Endothelial cell of umbilical vein (primary cell): ENCODE measurements around the gene COQ4. TPM values are rescaled to one million over a fixed set of nuclear protein-coding genes. Genes with fewer than 3 reads are reported as not detected.

Experiments
- BruUV-seq: library from RNA; stranded (reverse); fragments of 400-500 nt; replicated peaks from 2 replicates; lab custom pipeline; 2021; lab: Mats Ljungman, UMichigan
- CTCF ChIA-PET: fragments of 300-600, 350-600 bp; sonication (Branson Sonifier 250); formaldehyde crosslinking; loops from one replicate; lab custom pipeline; 2021; ENCODE audit warnings: antibody characterized with exemption, inconsistent platforms; lab: Charles Lee
- POLR2A ChIA-PET: fragments of 300-600, 350-600 bp; sonication (Branson Sonifier 250); formaldehyde crosslinking; loops from one replicate; lab custom pipeline; 2021; ENCODE audit warnings: antibody characterized with exemption, inconsistent platforms; lab: Charles Lee
- DNase-seq: peaks from one replicate; pipeline ENCODE4 v3.0.0-alpha.2; 2011; ENCODE audit warnings: low read depth, low spot score
- FAIRE-seq: peaks from 2 replicates; lab custom pipeline; 2011; peaks lifted over from hg19 to GRCh38; lab: Jason Lieb, UNC
- H2AFZ ChIP-seq: 2 replicates; pipeline ENCODE4 v1.6.0; 2012; ENCODE audit warnings: low read depth, low read length, control low read depth, inconsistent platforms
- H3K27ac ChIP-seq: 2 replicates; pipeline ENCODE4 v1.5.1; 2011; ENCODE audit warnings: low read depth, mild to moderate bottlenecking, control low read depth, low read length, moderate library complexity; ENCODE audit not compliant: insufficient read depth
- H3K27me3 ChIP-seq, 2 experiments: 2 replicates each; pipeline versions ENCODE4 v1.6.0 to v1.6.1; 2011; ENCODE audit warnings: low read length in 2 of 2, mixed read lengths in 1 of 2; ENCODE audit not compliant: control insufficient read depth in 2 of 2, insufficient read depth in 2 of 2
- H3K36me3 ChIP-seq, 2 experiments: 2 replicates in 1 of 2; 3 replicates in 1 of 2; pipeline ENCODE4 v1.5.1; 2011; ENCODE audit warnings: low read length in 2 of 2, mild to moderate bottlenecking in 1 of 2, moderate library complexity in 1 of 2; ENCODE audit not compliant: control insufficient read depth in 2 of 2, insufficient read depth in 2 of 2; ENCODE audit errors: extremely low read depth in 1 of 2
- H3K4me1 ChIP-seq: 3 replicates; pipeline ENCODE4 v1.5.1; 2011; ENCODE audit warnings: mild to moderate bottlenecking, low read length; ENCODE audit not compliant: control insufficient read depth, insufficient read depth; ENCODE audit errors: extremely low read depth
- H3K4me2 ChIP-seq: 2 replicates; pipeline ENCODE4 v1.6.1; 2011; ENCODE audit warnings: low read length, control low read depth, mixed read lengths; ENCODE audit not compliant: insufficient read depth
- H3K4me3 ChIP-seq, 3 experiments: fragments of 200-600 bp in 1 of 3; sonication (generic), shearing (Covaris generic) in 1 of 3; replicated peaks in 1 of 3; 2 replicates each; pipeline ENCODE4 v1.5.1; 2011 to 2016; ENCODE audit warnings: control low read depth in 3 of 3, low read length in 3 of 3, mild to moderate bottlenecking in 2 of 3, inconsistent platforms in 1 of 3, low read depth in 1 of 3, moderate library complexity in 1 of 3; ENCODE audit not compliant: insufficient read depth in 1 of 3
- H3K79me2 ChIP-seq: 2 replicates; pipeline ENCODE4 v1.6.0; 2012; ENCODE audit warnings: low read length, inconsistent platforms; ENCODE audit not compliant: control insufficient read depth, insufficient read depth
- H3K9ac ChIP-seq: replicated peaks from 2 replicates; pipeline ENCODE3; 2011; ENCODE audit warnings: low read length, control low read depth; ENCODE audit not compliant: insufficient read depth; ENCODE audit errors: extremely low read depth
- H3K9me1 ChIP-seq: replicated peaks from 3 replicates; pipeline ENCODE4 v1.6.0; 2011; ENCODE audit warnings: mild to moderate bottlenecking, low read length; ENCODE audit not compliant: control insufficient read depth, insufficient read depth; ENCODE audit errors: extremely low read depth
- H3K9me3 ChIP-seq: replicated peaks from 2 replicates; pipeline ENCODE4 v1.5.1; 2012; ENCODE audit warnings: low read length, inconsistent platforms; ENCODE audit not compliant: control insufficient read depth, insufficient read depth
- H4K20me1 ChIP-seq: replicated peaks from 2 replicates; pipeline ENCODE3; 2011; ENCODE audit warnings: mild to moderate bottlenecking, low read length; ENCODE audit not compliant: control insufficient read depth, insufficient read depth; ENCODE audit errors: extremely low read depth
- CTCF ChIP-seq, 2 donors: IDR thresholded peaks; 1 replicate in 1 of 2; 2 replicates in 1 of 2; pipeline ENCODE4 v1.5.1; 2011; ENCODE audit warnings: low read length in 2 of 2, mild to moderate bottlenecking in 2 of 2, moderate library complexity in 2 of 2, control low read depth in 1 of 2, inconsistent platforms in 1 of 2, low read depth in 1 of 2; ENCODE audit not compliant: insufficient read depth in 1 of 2; ENCODE audit errors: extremely low read depth in 1 of 2
- EZH2 ChIP-seq: IDR thresholded peaks from 2 replicates; pipeline ENCODE4 v1.6.1; 2012; ENCODE audit warnings: borderline replicate concordance, low read depth, mild to moderate bottlenecking, moderate library complexity, low read length, inconsistent platforms; ENCODE audit not compliant: severe bottlenecking
- FOS ChIP-seq: IDR thresholded peaks from 2 replicates; pipeline ENCODE4 v1.6.1; 2011; ENCODE audit warnings: mild to moderate bottlenecking, low read length, moderate library complexity, borderline replicate concordance; ENCODE audit not compliant: insufficient read depth
- GATA2 ChIP-seq: IDR thresholded peaks from 2 replicates; pipeline ENCODE4 v1.7.0; 2011; ENCODE audit warnings: low read depth, mild to moderate bottlenecking, moderate library complexity, mixed read lengths, low read length; ENCODE audit not compliant: insufficient read length, insufficient read depth
- JUN ChIP-seq: IDR thresholded peaks from 2 replicates; pipeline ENCODE4 v1.6.1; 2011; ENCODE audit warnings: borderline replicate concordance, low read depth; ENCODE audit not compliant: insufficient read length, insufficient read depth
- MAX ChIP-seq: IDR thresholded peaks from 2 replicates; pipeline ENCODE4 v1.6.1; 2011; ENCODE audit not compliant: insufficient read depth, insufficient read length
- MYC ChIP-seq: IDR thresholded peaks from one replicate; pipeline ENCODE4 v1.6.1; 2011; ENCODE audit warnings: mild to moderate bottlenecking, low read depth, low read length
- POLR2A ChIP-seq: IDR thresholded peaks from 2 replicates; pipeline ENCODE4 v1.6.1; 2012; ENCODE audit warnings: low read depth, mild to moderate bottlenecking, control low read depth, low read length
- POLR2AphosphoS5 ChIP-seq: IDR thresholded peaks from 2 replicates; pipeline ENCODE4 v1.6.1; 2012; ENCODE audit warnings: low read depth, mild to moderate bottlenecking, control low read depth, low read length, moderate library complexity; ENCODE audit not compliant: insufficient read depth
- dilution Hi-C: fragments of 300-500 bp; cut with MboI; formaldehyde crosslinking; loops from one replicate; pipeline ENCODE4 v1.15.0; 2019; ENCODE audit warnings: low sequenced_read_pairs; ENCODE audit not compliant: extremely low pct_ligation_motif_present
- intact Hi-C: fragments of 100-400 bp; cut with micrococcal nuclease; formaldehyde crosslinking; loops from one replicate; pipeline ENCODE4 v1.10.0; 2022
- polyA plus RNA-seq, 4 experiments: library from polyadenylated mRNA; depleted of rRNA in 3 of 4; stranded (reverse) in 3 of 4; unstranded in 1 of 4; fragments of >200 nt; gene quantifications; 2 replicates each; pipeline versions ENCODE4 v1.2.1 to v1.2.3, GENCODE V29; 2011 to 2012; ENCODE audit warnings: missing spikeins in 1 of 4
- total RNA-seq: library from RNA; stranded (reverse); gene quantifications from 2 replicates; pipeline ENCODE4 v1.2.3, GENCODE V29; 2021

The COQ4 gene
- total and polyA plus RNA-seq, 2 donors (not counting 3 experiments of a cell fraction or from before 2014, with no cell fraction given), result 44.4 to 78.1 TPM

GRCh38 chr9:128361986-128362646 is 39.5 kb downstream of the COQ4 start:
- Histone ChIP-seq H3K4me3 (peak overlapping the region in 2 of 3 experiments; percentile 37 to 48), H3K36me3 (peaks cover 0 to 5% of the 10 kb centered on the region in 2 experiments), H3K4me2 (peak overlapping the region; percentile 73), H4K20me1 (no peaks in the 10 kb centered on the region), H3K4me1 (peaks cover 17% of the 10 kb centered on the region), H3K27me3 (no peaks in the 10 kb centered on the region), H3K9me3 (no peaks in the 10 kb centered on the region), H3K9me1 (no peaks in the 10 kb centered on the region), H3K79me2 (no peaks in the 10 kb centered on the region), H3K9ac (no peak overlapping the region), H2AFZ (peak overlapping the region; percentile 68), H3K27ac (no peak overlapping the region)
- ChIA-PET POLR2A (interaction anchor here (0.6 to 1.2 kb wide), 2 partner anchors 9 to 173 kb away, joined by 8 read pairs; partner anchors contain the start of gene URM1), CTCF (interaction anchor here (0.6 to 4.5 kb wide), 36 partner anchors 9 to 274 kb away, joined by 3 to 108 read pairs (median 4); partner anchors contain the start of genes CERCAM, CIZ1 and URM1)
- intact Hi-C loops (loop anchor here (1.0 to 5.0 kb wide), 5 partner anchors 21 to 190 kb away; partner anchors contain the start of genes CERCAM and SPTAN1), dilution Hi-C loops (no loop called here)
- BruUV-seq, result no TSS peak
- TF ChIP-seq POLR2AphosphoS5 (peak; percentile 83), JUN (no peak), FOS (no peak), GATA2 (no peak), CTCF (IDR thresholded peaks at IDR 0.05; ENCODE audit: extremely low read depth in 1 of 2, insufficient read depth in 1 of 2, low read depth in 1 of 2, low read length in 2 of 2) (peak; percentile 79 to 92), MAX (peak; percentile 55), EZH2 (no peak), POLR2A (peak; percentile 66), MYC (no peak)
- peak; percentile 87 for DNase-seq
- no peak for FAIRE-seq
